Mesothelial cell of epicardium (in vitro differentiated cells): Measurements from ENCODE around the gene GIGYF2. TPM values are rescaled to one million over a fixed set of nuclear protein-coding genes. Genes with fewer than 3 reads are reported as not detected.

Experiments
- DNase-seq, 2 experiments: peaks; one replicate each; pipeline ENCODE4 v3.0.0; 2021; ENCODE audit warnings: low spot score in 2 of 2; ENCODE audit not compliant: unreplicated experiment in 2 of 2
- H3K27ac Mint-ChIP-seq: 2 replicates; pipeline ENCODE4 v1.8.0; 2021; ENCODE audit warnings: mixed read lengths
- H3K27me3 Mint-ChIP-seq: 2 replicates; pipeline ENCODE4 v1.8.0; 2021; ENCODE audit warnings: low read depth, mixed read lengths
- H3K36me3 Mint-ChIP-seq: 2 replicates; pipeline ENCODE4 v1.8.0; 2021; ENCODE audit warnings: mixed read lengths
- H3K4me1 Mint-ChIP-seq: 2 replicates; pipeline ENCODE4 v1.8.0; 2021; ENCODE audit warnings: mixed read lengths
- H3K4me3 Mint-ChIP-seq: 2 replicates; pipeline ENCODE4 v1.8.0; 2021; ENCODE audit warnings: mild to moderate bottlenecking, moderate library complexity, mixed read lengths
- H3K9me3 Mint-ChIP-seq: 2 replicates; pipeline ENCODE4 v1.8.0; 2021; ENCODE audit warnings: mixed read lengths
- total RNA-seq: library from RNA; stranded (reverse); gene quantifications from 3 replicates; pipeline ENCODE4 v1.2.1, GENCODE V29; 2021
- TF ChIP-seq, protein P1 (sequence below): fragments of 200-600 bp; sonication (generic); IDR thresholded peaks from one replicate; pipeline ENCODE4 v1.5.0; 2021; ENCODE audit warnings: antibody characterized with exemption; ENCODE audit not compliant: unreplicated experiment

GIGYF2 gene
- total RNA-seq, 1 donor from 2014 or later, result 78.8 TPM

- TF ChIP-seq, protein P1, sequence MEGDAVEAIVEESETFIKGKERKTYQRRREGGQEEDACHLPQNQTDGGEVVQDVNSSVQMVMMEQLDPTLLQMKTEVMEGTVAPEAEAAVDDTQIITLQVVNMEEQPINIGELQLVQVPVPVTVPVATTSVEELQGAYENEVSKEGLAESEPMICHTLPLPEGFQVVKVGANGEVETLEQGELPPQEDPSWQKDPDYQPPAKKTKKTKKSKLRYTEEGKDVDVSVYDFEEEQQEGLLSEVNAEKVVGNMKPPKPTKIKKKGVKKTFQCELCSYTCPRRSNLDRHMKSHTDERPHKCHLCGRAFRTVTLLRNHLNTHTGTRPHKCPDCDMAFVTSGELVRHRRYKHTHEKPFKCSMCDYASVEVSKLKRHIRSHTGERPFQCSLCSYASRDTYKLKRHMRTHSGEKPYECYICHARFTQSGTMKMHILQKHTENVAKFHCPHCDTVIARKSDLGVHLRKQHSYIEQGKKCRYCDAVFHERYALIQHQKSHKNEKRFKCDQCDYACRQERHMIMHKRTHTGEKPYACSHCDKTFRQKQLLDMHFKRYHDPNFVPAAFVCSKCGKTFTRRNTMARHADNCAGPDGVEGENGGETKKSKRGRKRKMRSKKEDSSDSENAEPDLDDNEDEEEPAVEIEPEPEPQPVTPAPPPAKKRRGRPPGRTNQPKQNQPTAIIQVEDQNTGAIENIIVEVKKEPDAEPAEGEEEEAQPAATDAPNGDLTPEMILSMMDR, result no peak
- Mint-ChIP-seq H3K9me3 (no peaks in the 10 kb centered on the region), H3K27me3 (no peaks in the 10 kb centered on the region), H3K27ac (no peak overlapping the region), H3K4me3 (no peak overlapping the region), H3K4me1 (no peaks in the 10 kb centered on the region), H3K36me3 (peaks cover 39% of the 10 kb centered on the region)
- DNase-seq, result no peak
Measured at GRCh38 chr2:232859385-232859916, 162.3 kb downstream of the GIGYF2 start.

DNA sequence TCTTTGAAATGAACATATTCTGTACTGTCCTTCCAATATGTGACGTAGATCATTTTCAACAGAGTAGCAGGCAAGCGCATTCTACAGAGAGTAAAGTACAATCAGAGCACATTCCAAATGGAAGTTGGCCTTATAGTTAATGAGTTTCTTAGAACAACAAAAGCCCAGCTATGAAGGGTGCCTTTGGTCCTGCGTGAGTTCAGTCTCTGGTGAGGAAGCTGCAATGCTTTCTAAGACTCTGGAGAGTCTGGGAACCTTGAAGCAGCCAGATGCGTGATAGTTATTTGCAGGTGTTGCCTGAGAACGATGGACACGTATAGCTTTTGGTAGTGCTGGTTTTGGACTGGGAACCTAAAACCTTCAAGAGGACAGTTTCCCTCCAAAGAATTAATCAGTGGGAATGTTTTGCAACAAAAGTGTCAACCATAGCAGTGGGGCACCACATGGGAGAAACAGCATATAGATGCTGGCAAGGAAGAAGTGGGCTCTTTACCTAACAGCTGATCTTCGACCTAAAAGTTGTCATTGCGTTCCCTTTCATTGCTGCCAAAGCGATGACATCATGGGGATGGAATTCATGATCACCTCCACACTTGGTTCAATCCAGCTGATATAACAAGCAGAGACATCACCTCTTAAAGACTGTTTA, 163.6 kb downstream of the GIGYF2 start:
- no peak for DNase-seq
- Mint-ChIP-seq H3K4me1 (no peaks in the 10 kb centered on the region), H3K27ac (no peak overlapping the region), H3K9me3 (no peaks in the 10 kb centered on the region), H3K27me3 (no peaks in the 10 kb centered on the region), H3K4me3 (no peak overlapping the region), H3K36me3 (peaks cover 39% of the 10 kb centered on the region)
- TF ChIP-seq, protein P1, result no peak

GRCh38 chr2:232861353-232861752, 164.2 kb downstream of the GIGYF2 start:
- DNase-seq, result no peak
- H3K27me3 Mint-ChIP-seq, result no peaks in the 10 kb centered on the region
- no peak overlapping the region for H3K4me3 Mint-ChIP-seq
- no peak overlapping the region for H3K27ac Mint-ChIP-seq
- H3K4me1 Mint-ChIP-seq, result no peaks in the 10 kb centered on the region
- no peaks in the 10 kb centered on the region for H3K9me3 Mint-ChIP-seq
- TF ChIP-seq, protein P1, result no peak
- H3K36me3 Mint-ChIP-seq, result peaks cover 39% of the 10 kb centered on the region

DNA sequence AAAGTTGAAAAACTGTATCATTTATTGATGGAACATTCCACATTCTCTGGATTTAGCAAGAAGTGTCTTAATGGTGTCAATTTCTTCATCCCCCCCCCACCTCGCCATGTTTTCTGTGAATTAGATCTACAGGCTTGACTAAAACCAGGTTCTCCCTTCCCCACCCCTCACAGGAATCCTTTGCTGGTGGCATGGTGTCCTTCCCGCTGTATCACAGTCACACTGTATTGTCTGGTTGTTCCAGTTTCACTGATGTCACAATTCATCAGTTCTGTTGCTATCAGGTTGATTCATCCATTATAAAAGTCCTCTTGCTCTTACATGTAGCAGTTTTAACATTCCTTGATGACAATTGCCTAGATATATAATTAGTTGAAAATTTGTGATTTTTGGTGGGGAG, 166.9 kb downstream of the GIGYF2 start:
- Mint-ChIP-seq H3K36me3 (peaks cover 22% of the 10 kb centered on the region), H3K9me3 (no peaks in the 10 kb centered on the region), H3K27ac (no peak overlapping the region), H3K4me1 (no peaks in the 10 kb centered on the region), H3K27me3 (no peaks in the 10 kb centered on the region), H3K4me3 (no peak overlapping the region)
- DNase-seq, result no peak
- TF ChIP-seq, protein P1, result no peak

- H3K4me1 Mint-ChIP-seq, result no peaks in the 10 kb centered on the region
- DNase-seq, result no peak
- H3K4me3 Mint-ChIP-seq, result no peak overlapping the region
- H3K9me3 Mint-ChIP-seq, result no peaks in the 10 kb centered on the region
- TF ChIP-seq, protein P1, result no peak
- H3K27me3 Mint-ChIP-seq, result no peaks in the 10 kb centered on the region
- no peak overlapping the region for H3K27ac Mint-ChIP-seq
- peaks cover 15% of the 10 kb centered on the region for H3K36me3 Mint-ChIP-seq
Measured at GRCh38 chr2:232865165-232865564, 168.0 kb downstream of the GIGYF2 start.
